GM18502 (cell line): ENCODE measurements around the gene SORD.
"Not testable (repeated sequence)": the region's sequence is repeated elsewhere in the genome, so short reads cannot be mapped to it uniquely, and the experiment has no call there.

Experiments
- ATAC-seq: cut with Tn5 transposase; IDR thresholded peaks from one replicate; pipeline ENCODE4 v1.9.1; 2021; ENCODE audit warnings: mild to moderate bottlenecking; ENCODE audit not compliant: unreplicated experiment, poor library complexity

The SORD gene

GRCh38 chr15:45023659-45024225 is 747 bp downstream of the SORD start:
- ATAC-seq, result peak; percentile 13

- ATAC-seq, result not testable (repeated sequence)
Observed at GRCh38 chr15:45024649-45025048, 1.7 kb downstream of the SORD start.

GRCh38 chr15:45025627-45026026 is 2.6 kb downstream of the SORD start:
- ATAC-seq, result not testable (repeated sequence)

GRCh38 chr15:45026651-45027190 is 3.7 kb downstream of the SORD start:
- no peak for ATAC-seq

- ATAC-seq, result no peak
Observed at GRCh38 chr15:45027220-45027619, 4.2 kb downstream of the SORD start.

GRCh38 chr15:45030743-45031142 is 7.7 kb downstream of the SORD start:
- ATAC-seq, result no peak

GRCh38 chr15:45031522-45032028 is 8.6 kb downstream of the SORD start:
- ATAC-seq, result not testable (repeated sequence)

GRCh38 chr15:45032501-45032900 is 9.5 kb downstream of the SORD start:
- ATAC-seq, result not testable (repeated sequence)

GRCh38 chr15:45034087-45034486 is 11.1 kb downstream of the SORD start:
- not testable (repeated sequence) for ATAC-seq

- ATAC-seq, result not testable (repeated sequence)
Observed at GRCh38 chr15:45034600-45035375, 11.8 kb downstream of the SORD start.

GRCh38 chr15:45036812-45037781 is 14.1 kb downstream of the SORD start:
- peak; percentile 86 for ATAC-seq

GRCh38 chr15:45037936-45038335 is 14.9 kb downstream of the SORD start:
- ATAC-seq, result no peak

- not testable (repeated sequence) for ATAC-seq
Observed at GRCh38 chr15:45040396-45040795, 17.4 kb downstream of the SORD start.

- ATAC-seq, result not testable (repeated sequence)
Observed at GRCh38 chr15:45041538-45041937, 18.5 kb downstream of the SORD start.

GRCh38 chr15:45042859-45043258 is 19.9 kb downstream of the SORD start:
- ATAC-seq, result not testable (repeated sequence)

GRCh38 chr15:45044270-45044669 is 21.3 kb downstream of the SORD start:
- not testable (repeated sequence) for ATAC-seq

- ATAC-seq, result not testable (repeated sequence)
Observed at GRCh38 chr15:45048449-45048793, 25.4 kb downstream of the SORD start.

- peak; percentile 66 for ATAC-seq
Observed at GRCh38 chr15:45048794-45049631, 26.0 kb downstream of the SORD start.

- no peak for ATAC-seq
Observed at GRCh38 chr15:45050587-45050986, 27.6 kb downstream of the SORD start.
